Measurements from ENCODE around the gene CTDSPL.

Gene CTDSPL

GRCh38 chr3:37964146-37964545 lies 102.5 kb downstream of the CTDSPL start:
- TF ChIP-seq FOXM1 (IDR thresholded peaks at IDR 0.05; ENCODE audit: borderline replicate concordance, low read depth), result no peak
- no peak for TF ChIP-seq TAF1 (IDR thresholded peaks at IDR 0.05; ENCODE audit: low read depth)
- no peak for TF ChIP-seq TCF12 (IDR thresholded peaks at IDR 0.05; ENCODE audit: low read depth)
- no peak for TF ChIP-seq NFIC (IDR thresholded peaks at IDR 0.05)
- no peak for TF ChIP-seq RAD21 (IDR thresholded peaks at IDR 0.05; ENCODE audit: low read depth)
- no peak for TF ChIP-seq CEBPB (IDR thresholded peaks at IDR 0.05)
- TF ChIP-seq REST (IDR thresholded peaks at IDR 0.05; ENCODE audit: low read depth), result no peak
- no peak for TF ChIP-seq EGR1 (IDR thresholded peaks at IDR 0.05)

DNA sequence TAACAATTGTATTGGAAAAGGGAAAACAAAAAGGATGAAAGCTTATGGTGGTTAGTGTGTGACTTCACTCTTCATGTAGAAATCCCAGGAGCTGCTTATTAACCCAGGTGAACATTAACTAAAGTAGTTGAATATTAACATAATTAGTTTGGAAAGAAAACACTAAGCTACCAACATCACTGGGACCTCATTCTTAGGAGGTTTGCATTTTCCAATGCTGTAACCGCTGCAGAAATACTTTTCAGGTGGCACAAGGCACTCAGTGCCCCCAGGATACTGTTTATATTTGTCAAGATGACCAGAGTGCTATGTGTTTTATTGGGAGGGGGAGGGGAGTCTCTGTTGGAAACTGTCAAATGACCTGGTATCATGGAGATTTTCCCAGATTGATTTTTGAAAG lies 103.0 kb downstream of the CTDSPL start:
- TF ChIP-seq USF1 (IDR thresholded peaks at IDR 0.05), result no peak

- TF ChIP-seq RAD21 (IDR thresholded peaks at IDR 0.05; ENCODE audit: low read depth) (peak; percentile 74), YY1 (IDR thresholded peaks at IDR 0.05; ENCODE audit: low read depth) (no peak)
These were observed 105.7 kb downstream of the CTDSPL start for GRCh38 chr3:37967260-37967881.

GRCh38 chr3:37968199-37968598 lies 106.5 kb downstream of the CTDSPL start:
- no peak for TF ChIP-seq TCF12 (IDR thresholded peaks at IDR 0.05; ENCODE audit: low read depth)
- no peak for TF ChIP-seq YY1 (IDR thresholded peaks at IDR 0.05; ENCODE audit: low read depth)
- no peak for TF ChIP-seq USF1 (IDR thresholded peaks at IDR 0.05)
- TF ChIP-seq CREB1 (IDR thresholded peaks at IDR 0.05; ENCODE audit: low read depth), result no peak
- no peak for TF ChIP-seq FOXM1 (IDR thresholded peaks at IDR 0.05; ENCODE audit: borderline replicate concordance, low read depth)

GRCh38 chr3:37968813-37969595 lies 107.3 kb downstream of the CTDSPL start:
- TF ChIP-seq ZBTB7A (IDR thresholded peaks at IDR 0.05; ENCODE audit: low read depth) (no peak), NFIC (IDR thresholded peaks at IDR 0.05) (no peak), EGR1 (IDR thresholded peaks at IDR 0.05) (no peak), MAX (IDR thresholded peaks at IDR 0.05) (no peak), EP300 (IDR thresholded peaks at IDR 0.05; ENCODE audit: borderline replicate concordance) (no peak), REST (IDR thresholded peaks at IDR 0.05; ENCODE audit: low read depth) (no peak), TEAD4 (IDR thresholded peaks at IDR 0.05) (no peak), TAF1 (IDR thresholded peaks at IDR 0.05; ENCODE audit: low read depth) (no peak), RAD21 (IDR thresholded peaks at IDR 0.05; ENCODE audit: low read depth) (no peak)

DNA sequence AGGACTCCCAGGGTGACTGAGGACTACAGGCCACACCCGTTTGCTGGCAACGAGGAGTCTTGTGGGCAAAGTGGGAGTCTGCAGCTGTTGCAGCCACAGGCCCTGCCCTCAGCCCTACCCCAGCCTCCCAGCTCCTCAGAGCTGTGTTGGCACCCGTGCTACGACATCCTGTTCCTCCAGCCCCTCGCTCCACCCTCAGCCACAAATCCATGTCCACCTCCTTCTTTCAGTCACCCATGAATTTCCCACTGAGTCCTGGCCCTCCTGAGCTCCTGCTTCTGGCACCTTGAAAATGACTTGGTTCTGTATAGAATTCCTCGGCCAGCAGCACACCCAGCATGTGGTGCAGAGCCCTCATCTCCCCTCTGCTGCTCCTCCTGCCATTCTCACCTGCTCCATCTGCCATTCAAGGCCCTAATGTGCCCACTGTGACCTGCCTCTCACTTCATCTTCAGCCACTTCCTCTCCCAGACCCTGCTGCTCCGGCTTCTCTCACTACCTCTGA lies 108.0 kb downstream of the CTDSPL start:
- TF ChIP-seq TCF12 (IDR thresholded peaks at IDR 0.05; ENCODE audit: low read depth) (no peak), TAF1 (IDR thresholded peaks at IDR 0.05; ENCODE audit: low read depth) (no peak), USF1 (IDR thresholded peaks at IDR 0.05) (no peak), CEBPB (IDR thresholded peaks at IDR 0.05) (no peak), MAX (IDR thresholded peaks at IDR 0.05) (no peak), REST (IDR thresholded peaks at IDR 0.05; ENCODE audit: low read depth) (no peak), NFIC (IDR thresholded peaks at IDR 0.05) (no peak), RAD21 (IDR thresholded peaks at IDR 0.05; ENCODE audit: low read depth) (no peak), TEAD4 (IDR thresholded peaks at IDR 0.05) (no peak), YY1 (IDR thresholded peaks at IDR 0.05; ENCODE audit: low read depth) (no peak), EGR1 (IDR thresholded peaks at IDR 0.05) (no peak), EP300 (IDR thresholded peaks at IDR 0.05; ENCODE audit: borderline replicate concordance) (no peak), CREB1 (IDR thresholded peaks at IDR 0.05; ENCODE audit: low read depth) (no peak), ZBTB7A (IDR thresholded peaks at IDR 0.05; ENCODE audit: low read depth) (no peak), FOXM1 (IDR thresholded peaks at IDR 0.05; ENCODE audit: borderline replicate concordance, low read depth) (no peak)
